IMR-90 (cell line): ENCODE measurements around the gene UTF1.

ENCODE experiments used
- BHLHE40 ChIP-seq: fragments of 150-350 bp; IDR thresholded peaks from 2 replicates; pipeline ENCODE4 v1.6.1; 2016; ENCODE audit warnings: mild to moderate bottlenecking, low read depth, low read length
- FOS ChIP-seq: fragments of 150-350 bp; IDR thresholded peaks from 2 replicates; pipeline ENCODE4 v1.6.1; 2016; ENCODE audit warnings: low read depth, low read length
- MAFK ChIP-seq: IDR thresholded peaks from 2 replicates; pipeline ENCODE4 v1.6.1; 2012; ENCODE audit warnings: low read depth, low read length, improper control_type of control experiment
- MXI1 ChIP-seq: IDR thresholded peaks from 2 replicates; pipeline ENCODE4 v1.6.1; 2012; ENCODE audit warnings: low read depth, mild to moderate bottlenecking, low read length, moderate library complexity, borderline replicate concordance
- NFE2L2 ChIP-seq: fragments of 150-350 bp; IDR thresholded peaks from 2 replicates; pipeline ENCODE4 v1.6.1; 2016; ENCODE audit warnings: low read depth, mild to moderate bottlenecking, low read length
- POLR2A ChIP-seq: IDR thresholded peaks from 2 replicates; pipeline ENCODE4 v1.6.1; 2012; ENCODE audit warnings: mild to moderate bottlenecking, low read depth, low read length
- RFX5 ChIP-seq: IDR thresholded peaks from 2 replicates; pipeline ENCODE4 v1.8.0; 2012; ENCODE audit warnings: low read depth, mild to moderate bottlenecking, low read length, moderate library complexity
- SMC3 ChIP-seq: fragments of 150-350 bp; IDR thresholded peaks from 2 replicates; pipeline ENCODE4 v1.6.1; 2016; ENCODE audit warnings: low read depth, mild to moderate bottlenecking, antibody characterized with exemption, low read length, moderate library complexity
- TF ChIP-seq, protein P1 (sequence below): conservative IDR thresholded peaks from 2 replicates; pipeline ENCODE4 v1.5.1; 2012; ENCODE audit warnings: mild to moderate bottlenecking, low read depth, low read length, improper control_type of control experiment
- TF ChIP-seq, protein P2 (sequence below): fragments of 150-350 bp; IDR thresholded peaks from 2 replicates; pipeline ENCODE4 v1.6.1; 2017; ENCODE audit warnings: mild to moderate bottlenecking, antibody characterized with exemption, low read length, low read depth
- TF ChIP-seq, protein P3 (sequence below): fragments of 150-350 bp; IDR thresholded peaks from 2 replicates; pipeline ENCODE4 v1.6.1; 2016; ENCODE audit warnings: low read depth, mild to moderate bottlenecking, low read length, moderate library complexity, borderline replicate concordance

DNA sequence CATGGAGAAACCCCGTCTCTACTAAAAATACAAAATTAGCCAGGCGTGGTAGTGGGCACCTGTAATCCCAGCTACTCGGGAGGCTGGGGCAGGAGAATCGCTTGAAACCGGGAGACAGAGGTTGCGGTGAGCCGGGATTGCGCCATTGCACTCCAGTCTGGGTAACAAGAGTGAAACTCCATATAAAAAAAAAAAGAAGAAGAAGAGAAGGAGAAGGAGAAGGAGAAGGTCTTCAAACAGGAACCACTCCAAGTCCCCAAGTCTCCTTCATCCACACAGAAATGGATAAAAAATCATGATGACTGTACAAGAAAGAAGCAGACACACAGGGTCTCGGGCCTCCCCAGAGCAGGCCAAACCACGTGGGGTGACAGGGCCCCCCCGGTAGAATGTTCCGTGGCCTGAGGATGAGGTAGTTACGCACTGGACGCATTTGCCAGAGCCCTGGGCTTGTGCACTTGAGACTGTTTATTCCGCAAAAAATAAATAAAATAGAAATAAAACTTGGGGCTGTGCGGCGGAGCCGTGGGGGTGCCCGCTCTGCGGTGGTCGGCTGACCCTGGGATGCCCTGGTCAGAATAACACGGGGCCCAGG lies 23.4 kb downstream of the UTF1 start:
- TF ChIP-seq, protein P1, sequence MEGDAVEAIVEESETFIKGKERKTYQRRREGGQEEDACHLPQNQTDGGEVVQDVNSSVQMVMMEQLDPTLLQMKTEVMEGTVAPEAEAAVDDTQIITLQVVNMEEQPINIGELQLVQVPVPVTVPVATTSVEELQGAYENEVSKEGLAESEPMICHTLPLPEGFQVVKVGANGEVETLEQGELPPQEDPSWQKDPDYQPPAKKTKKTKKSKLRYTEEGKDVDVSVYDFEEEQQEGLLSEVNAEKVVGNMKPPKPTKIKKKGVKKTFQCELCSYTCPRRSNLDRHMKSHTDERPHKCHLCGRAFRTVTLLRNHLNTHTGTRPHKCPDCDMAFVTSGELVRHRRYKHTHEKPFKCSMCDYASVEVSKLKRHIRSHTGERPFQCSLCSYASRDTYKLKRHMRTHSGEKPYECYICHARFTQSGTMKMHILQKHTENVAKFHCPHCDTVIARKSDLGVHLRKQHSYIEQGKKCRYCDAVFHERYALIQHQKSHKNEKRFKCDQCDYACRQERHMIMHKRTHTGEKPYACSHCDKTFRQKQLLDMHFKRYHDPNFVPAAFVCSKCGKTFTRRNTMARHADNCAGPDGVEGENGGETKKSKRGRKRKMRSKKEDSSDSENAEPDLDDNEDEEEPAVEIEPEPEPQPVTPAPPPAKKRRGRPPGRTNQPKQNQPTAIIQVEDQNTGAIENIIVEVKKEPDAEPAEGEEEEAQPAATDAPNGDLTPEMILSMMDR, result no peak
- TF ChIP-seq POLR2A, result no peak
- TF ChIP-seq, protein P2, sequence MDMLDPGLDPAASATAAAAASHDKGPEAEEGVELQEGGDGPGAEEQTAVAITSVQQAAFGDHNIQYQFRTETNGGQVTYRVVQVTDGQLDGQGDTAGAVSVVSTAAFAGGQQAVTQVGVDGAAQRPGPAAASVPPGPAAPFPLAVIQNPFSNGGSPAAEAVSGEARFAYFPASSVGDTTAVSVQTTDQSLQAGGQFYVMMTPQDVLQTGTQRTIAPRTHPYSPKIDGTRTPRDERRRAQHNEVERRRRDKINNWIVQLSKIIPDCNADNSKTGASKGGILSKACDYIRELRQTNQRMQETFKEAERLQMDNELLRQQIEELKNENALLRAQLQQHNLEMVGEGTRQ, result no peak
- TF ChIP-seq BHLHE40, result no peak
- TF ChIP-seq MAFK, result no peak
- no peak for TF ChIP-seq MXI1
- no peak for TF ChIP-seq FOS
- TF ChIP-seq, protein P3, sequence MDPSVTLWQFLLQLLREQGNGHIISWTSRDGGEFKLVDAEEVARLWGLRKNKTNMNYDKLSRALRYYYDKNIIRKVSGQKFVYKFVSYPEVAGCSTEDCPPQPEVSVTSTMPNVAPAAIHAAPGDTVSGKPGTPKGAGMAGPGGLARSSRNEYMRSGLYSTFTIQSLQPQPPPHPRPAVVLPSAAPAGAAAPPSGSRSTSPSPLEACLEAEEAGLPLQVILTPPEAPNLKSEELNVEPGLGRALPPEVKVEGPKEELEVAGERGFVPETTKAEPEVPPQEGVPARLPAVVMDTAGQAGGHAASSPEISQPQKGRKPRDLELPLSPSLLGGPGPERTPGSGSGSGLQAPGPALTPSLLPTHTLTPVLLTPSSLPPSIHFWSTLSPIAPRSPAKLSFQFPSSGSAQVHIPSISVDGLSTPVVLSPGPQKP, result no peak
- no peak for TF ChIP-seq NFE2L2
- no peak for TF ChIP-seq RFX5
- TF ChIP-seq SMC3, result no peak
